ENCODE results near the gene LGALS16. TPM values are rescaled to one million over a fixed set of nuclear protein-coding genes. Genes with fewer than 3 reads are reported as not detected.

LGALS16 gene
- total RNA-seq, 6 donors from 2014 or later, result not detected

- H3K27me3 ChIP-seq, result no peaks in the 10 kb centered on the region
- no peaks in the 10 kb centered on the region for H3K36me3 ChIP-seq
- H3K9me3 ChIP-seq, result no peaks in the 10 kb centered on the region
- H3K4me1 ChIP-seq, result no peaks in the 10 kb centered on the region
- WGBS, 2 donors, result 10 to 40% methylated on average over 1 of the region's 1 CpG
- TF ChIP-seq POLR2A (IDR thresholded peaks at IDR 0.05) (no peak), EP300 (IDR thresholded peaks at IDR 0.05) (no peak), POLR2AphosphoS5 (IDR thresholded peaks at IDR 0.05) (no peak)
- TF ChIP-seq, protein P1, sequence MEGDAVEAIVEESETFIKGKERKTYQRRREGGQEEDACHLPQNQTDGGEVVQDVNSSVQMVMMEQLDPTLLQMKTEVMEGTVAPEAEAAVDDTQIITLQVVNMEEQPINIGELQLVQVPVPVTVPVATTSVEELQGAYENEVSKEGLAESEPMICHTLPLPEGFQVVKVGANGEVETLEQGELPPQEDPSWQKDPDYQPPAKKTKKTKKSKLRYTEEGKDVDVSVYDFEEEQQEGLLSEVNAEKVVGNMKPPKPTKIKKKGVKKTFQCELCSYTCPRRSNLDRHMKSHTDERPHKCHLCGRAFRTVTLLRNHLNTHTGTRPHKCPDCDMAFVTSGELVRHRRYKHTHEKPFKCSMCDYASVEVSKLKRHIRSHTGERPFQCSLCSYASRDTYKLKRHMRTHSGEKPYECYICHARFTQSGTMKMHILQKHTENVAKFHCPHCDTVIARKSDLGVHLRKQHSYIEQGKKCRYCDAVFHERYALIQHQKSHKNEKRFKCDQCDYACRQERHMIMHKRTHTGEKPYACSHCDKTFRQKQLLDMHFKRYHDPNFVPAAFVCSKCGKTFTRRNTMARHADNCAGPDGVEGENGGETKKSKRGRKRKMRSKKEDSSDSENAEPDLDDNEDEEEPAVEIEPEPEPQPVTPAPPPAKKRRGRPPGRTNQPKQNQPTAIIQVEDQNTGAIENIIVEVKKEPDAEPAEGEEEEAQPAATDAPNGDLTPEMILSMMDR (IDR thresholded peaks at IDR 0.05), result no peak
- DNase-seq, result no peak
- no peak overlapping the region for H3K4me3 ChIP-seq
- H3K27ac ChIP-seq, result no peak overlapping the region
- no peak for ATAC-seq (ENCODE audit: low FRiP score in 2 of 2)
Observed at GRCh38 chr19:39641773-39642172, 13.9 kb upstream of the LGALS16 start.

GRCh38 chr19:39643591-39643990, 12.1 kb upstream of the LGALS16 start:
- TF ChIP-seq POLR2AphosphoS5 (IDR thresholded peaks at IDR 0.05) (no peak), EP300 (IDR thresholded peaks at IDR 0.05) (no peak), POLR2A (IDR thresholded peaks at IDR 0.05) (no peak)
- TF ChIP-seq, protein P1 (IDR thresholded peaks at IDR 0.05), result no peak
- Histone ChIP-seq H3K4me3 (no peak overlapping the region), H3K27me3 (no peaks in the 10 kb centered on the region), H3K4me1 (no peaks in the 10 kb centered on the region), H3K36me3 (no peaks in the 10 kb centered on the region), H3K9me3 (no peaks in the 10 kb centered on the region), H3K27ac (no peak overlapping the region)
- no peak for DNase-seq
- no peak for ATAC-seq (ENCODE audit: low FRiP score in 2 of 2)
- 68 to 73% methylated on average over 5 of the region's 5 CpGs for WGBS, 2 donors

DNA sequence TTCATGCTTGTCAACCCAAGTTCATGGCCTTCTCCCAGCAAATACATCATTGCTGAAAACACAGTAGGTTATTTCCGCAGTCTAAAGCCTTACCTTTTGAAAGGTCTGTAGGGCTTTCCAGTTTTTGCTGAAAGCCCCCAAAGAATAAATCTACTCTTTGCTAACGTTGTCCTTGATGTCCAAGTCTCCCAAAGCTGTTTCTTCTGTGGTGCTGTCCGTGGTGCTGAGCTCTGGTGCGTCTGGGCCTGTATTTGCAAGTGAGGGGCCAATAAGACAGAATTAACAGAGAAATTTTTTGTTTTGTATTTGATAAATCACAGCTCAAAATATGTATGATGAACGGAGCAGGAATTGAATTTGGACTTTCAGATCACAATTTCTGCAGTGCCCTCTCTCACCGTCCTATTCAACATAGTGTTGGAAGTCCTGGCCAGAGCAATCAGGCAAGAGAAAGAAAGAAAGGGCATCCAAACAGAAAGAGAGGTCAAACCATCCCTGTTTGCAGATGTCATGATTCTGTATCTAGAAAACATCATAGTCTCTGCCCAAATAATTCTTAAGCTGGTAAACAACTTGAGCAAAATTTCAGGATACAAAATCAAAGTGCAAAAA, 9.8 kb upstream of the LGALS16 start:
- no peak for DNase-seq
- WGBS, 2 donors, result 29 to 30% methylated on average over 6 of the region's 6 CpGs
- ATAC-seq (ENCODE audit: low FRiP score in 2 of 2), result no peak

DNA sequence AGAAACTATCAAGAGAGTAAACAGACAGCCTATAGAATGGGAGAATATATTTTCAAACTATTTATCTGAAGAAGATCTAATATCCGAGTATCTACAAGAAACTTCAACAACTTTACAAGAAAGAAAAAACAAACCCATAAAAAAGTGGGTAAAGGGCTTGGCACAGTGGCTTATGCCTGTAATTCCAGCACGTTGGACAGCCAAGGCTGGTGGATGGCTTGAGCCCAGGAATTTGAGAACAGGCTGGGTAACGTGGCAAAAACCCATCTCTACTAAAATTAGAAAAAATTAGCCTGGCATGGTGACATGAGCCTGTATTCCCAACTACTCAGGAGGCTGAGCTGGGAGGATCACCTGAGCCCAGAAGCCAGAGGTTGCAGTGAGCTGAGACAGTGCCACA, 7.8 kb upstream of the LGALS16 start:
- 44 to 51% methylated on average over 3 of the region's 3 CpGs for WGBS, 2 donors
- no peaks in the 10 kb centered on the region for H3K36me3 ChIP-seq

More for the DNA sequence above, 9.8 kb upstream of the LGALS16 start:
- no peak overlapping the region for H3K27ac ChIP-seq
- H3K27me3 ChIP-seq, result no peaks in the 10 kb centered on the region
- TF ChIP-seq POLR2A (IDR thresholded peaks at IDR 0.05), result no peak
- TF ChIP-seq EP300 (IDR thresholded peaks at IDR 0.05), result no peak
- H3K4me1 ChIP-seq, result no peaks in the 10 kb centered on the region
- no peaks in the 10 kb centered on the region for H3K9me3 ChIP-seq
- H3K4me3 ChIP-seq, result no peak overlapping the region
- H3K36me3 ChIP-seq, result no peaks in the 10 kb centered on the region

GRCh38 chr19:39659791-39660190, 4.1 kb downstream of the LGALS16 start:
- WGBS, 2 donors, result 84 to 91% methylated on average over 4 of the region's 4 CpGs
- Histone ChIP-seq H3K36me3 (no peaks in the 10 kb centered on the region), H3K4me1 (no peaks in the 10 kb centered on the region), H3K27ac (no peak overlapping the region), H3K4me3 (no peak overlapping the region), H3K27me3 (no peaks in the 10 kb centered on the region), H3K9me3 (no peaks in the 10 kb centered on the region)
- TF ChIP-seq POLR2AphosphoS5 (IDR thresholded peaks at IDR 0.05) (no peak), EP300 (IDR thresholded peaks at IDR 0.05) (no peak), POLR2A (IDR thresholded peaks at IDR 0.05) (no peak)
- TF ChIP-seq, protein P1 (IDR thresholded peaks at IDR 0.05), result no peak
- ATAC-seq (ENCODE audit: low FRiP score in 2 of 2) (no peak), DNase-seq (no peak)

More for the DNA sequence above, 7.8 kb upstream of the LGALS16 start:
- H3K27ac ChIP-seq, result no peak overlapping the region
- no peaks in the 10 kb centered on the region for H3K4me1 ChIP-seq
- no peak for TF ChIP-seq EP300 (IDR thresholded peaks at IDR 0.05)
- TF ChIP-seq, protein P1 (IDR thresholded peaks at IDR 0.05), result no peak
- no peak for TF ChIP-seq POLR2AphosphoS5 (IDR thresholded peaks at IDR 0.05)
- TF ChIP-seq POLR2A (IDR thresholded peaks at IDR 0.05), result no peak
- no peaks in the 10 kb centered on the region for H3K27me3 ChIP-seq
- ATAC-seq (ENCODE audit: low FRiP score in 2 of 2) (no peak), DNase-seq (no peak)
- H3K4me3 ChIP-seq, result no peak overlapping the region
- no peaks in the 10 kb centered on the region for H3K9me3 ChIP-seq

All from upper lobe of left lung (tissue), 6 donors.